Left renal pelvis (tissue), 4 donors: ENCODE measurements around the gene B3GALT2. TPM values are rescaled to one million over a fixed set of nuclear protein-coding genes. Genes with fewer than 3 reads are reported as not detected.

Experiments used
- DNase-seq, 4 donors: peaks; one replicate each; pipeline ENCODE4 v3.0.0-alpha.2; 2013; ENCODE audit warnings: low read depth in 4 of 4, low spot score in 3 of 4
- polyA plus RNA-seq, 4 donors: library from polyadenylated mRNA; unstranded; fragments of 120-200 nt; gene quantifications; one replicate each; pipeline ENCODE4 v1.2.1, GENCODE V29; 2013; ENCODE audit not compliant: insufficient read length in 4 of 4

B3GALT2 gene
- polyA plus RNA-seq, 4 donors, result 11.8 to 24.8 (median 14.9) TPM

DNA sequence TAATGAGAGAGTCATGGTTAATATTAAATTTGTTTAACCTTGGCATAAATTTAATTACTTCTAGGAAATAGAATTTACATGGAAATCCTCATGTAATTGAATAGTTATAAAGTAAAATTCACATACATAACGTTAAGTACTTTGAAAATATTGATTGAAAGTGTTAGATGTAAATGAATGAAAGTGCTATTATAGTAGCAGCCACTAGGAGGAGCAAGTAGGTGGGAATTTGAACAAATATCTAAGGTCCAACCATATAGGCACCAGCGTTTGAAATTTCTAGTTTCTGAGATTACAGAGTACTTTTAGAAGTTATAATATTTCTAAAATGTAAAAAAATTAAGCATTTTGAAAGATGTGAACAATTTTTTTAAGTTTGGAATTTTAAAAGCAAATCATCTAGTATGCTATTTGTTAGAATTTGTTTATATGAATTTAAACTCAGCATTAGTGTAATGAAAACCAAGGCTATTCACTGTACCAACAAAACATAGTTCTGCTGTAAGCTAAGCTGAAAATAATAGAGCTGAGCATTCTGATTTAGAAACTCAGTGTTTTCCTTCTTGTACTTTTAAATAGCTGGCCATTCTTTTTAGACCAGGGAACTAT lies 3.3 kb downstream of the B3GALT2 start:
- DNase-seq, result peak in 1 of 4 donors; percentile 47

DNA sequence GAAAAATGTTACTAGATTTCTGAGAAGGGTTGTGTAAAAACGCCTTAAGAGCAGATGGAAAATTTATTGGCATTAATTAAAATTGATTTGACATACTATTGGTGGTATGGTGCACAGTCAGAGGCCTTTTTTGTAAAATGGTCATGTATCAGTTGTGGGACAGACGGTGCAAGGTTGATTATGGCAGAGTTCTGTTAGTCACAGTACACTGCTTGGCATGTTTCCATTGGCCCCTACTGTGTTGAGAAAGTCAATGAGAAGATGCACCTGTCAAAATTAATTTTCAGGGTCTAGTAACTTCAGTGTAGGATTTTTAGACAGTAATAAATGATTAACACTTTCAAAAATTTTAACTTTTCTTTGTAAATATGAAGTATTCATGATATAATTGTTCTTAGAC lies 4.4 kb downstream of the B3GALT2 start:
- no peak for DNase-seq

DNA sequence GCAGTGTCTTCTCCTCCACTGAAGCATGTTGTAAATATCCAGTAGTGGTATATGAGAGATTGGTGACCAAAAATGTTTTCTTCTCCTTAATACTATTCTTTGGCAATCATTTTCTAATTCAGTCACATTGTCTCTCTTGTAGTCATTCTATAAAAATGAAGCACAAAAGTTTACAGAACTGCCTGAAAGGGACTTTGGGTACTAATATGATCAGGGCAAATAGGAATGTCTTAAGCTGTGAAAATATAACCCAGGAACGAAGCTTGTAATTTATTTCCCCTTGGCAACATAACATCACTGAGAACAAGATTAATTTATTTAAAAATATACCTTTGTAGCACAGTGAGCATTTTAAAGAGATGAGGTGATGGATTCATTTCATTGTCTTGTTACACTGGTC lies 4.9 kb downstream of the B3GALT2 start:
- DNase-seq, result no peak

DNA sequence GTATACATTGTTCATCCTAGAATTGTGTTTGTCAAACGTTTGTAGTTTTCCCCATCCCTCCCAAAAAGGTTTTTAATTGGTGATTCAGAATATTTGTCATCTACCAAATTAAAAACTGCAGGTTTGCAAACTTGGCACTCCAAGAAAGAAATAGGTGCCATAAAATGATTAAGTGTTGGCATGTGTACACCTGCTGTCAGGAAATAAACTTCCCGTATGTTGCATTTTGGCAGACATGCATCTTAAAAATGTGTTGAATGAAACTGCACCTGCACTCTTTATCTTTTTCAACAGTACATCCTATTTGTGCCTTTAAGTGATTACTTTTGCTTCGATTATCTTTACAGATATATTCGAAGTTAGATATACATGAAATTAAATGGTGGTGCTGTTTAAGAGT lies 7.3 kb downstream of the B3GALT2 start:
- no peak for DNase-seq

DNA sequence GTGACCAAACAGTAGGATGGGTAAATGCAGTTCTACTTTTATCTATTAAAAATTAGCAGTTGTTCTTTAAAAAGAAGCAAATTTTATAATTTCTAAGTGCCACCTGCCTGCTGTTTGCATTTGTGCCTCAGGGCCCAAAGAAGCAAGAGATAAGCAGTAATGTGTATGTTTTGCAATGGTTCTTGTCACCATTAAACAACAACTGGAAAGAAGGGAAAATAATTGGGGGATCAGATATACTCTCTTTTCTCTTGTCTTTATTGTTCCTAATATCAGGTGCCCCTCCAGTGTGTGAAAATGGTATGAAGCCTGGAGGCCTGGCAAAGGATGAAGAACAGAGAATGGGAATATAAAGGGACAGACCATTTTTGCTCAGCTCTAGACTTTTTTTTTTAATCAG lies 9.6 kb downstream of the B3GALT2 start:
- DNase-seq, result no peak

DNA sequence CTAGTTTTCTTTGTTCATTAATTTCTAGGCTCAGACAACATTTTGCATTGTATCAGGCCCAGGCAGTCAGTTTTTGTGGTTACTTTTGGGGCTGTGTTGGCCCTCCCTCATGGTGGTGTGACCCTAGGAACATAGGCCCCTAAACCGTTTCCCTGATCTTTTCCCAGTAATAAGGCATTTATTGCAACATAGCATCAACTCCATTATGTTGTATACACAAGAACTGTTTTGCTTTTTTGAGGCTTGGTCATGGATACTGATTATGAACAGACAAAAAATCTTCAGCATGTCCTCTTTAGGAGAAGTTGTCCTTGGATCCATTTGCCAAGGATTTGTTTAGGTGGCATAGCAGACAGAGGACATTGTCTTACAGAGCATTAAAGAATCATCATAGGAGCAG lies 10.3 kb downstream of the B3GALT2 start:
- no peak for DNase-seq

DNA sequence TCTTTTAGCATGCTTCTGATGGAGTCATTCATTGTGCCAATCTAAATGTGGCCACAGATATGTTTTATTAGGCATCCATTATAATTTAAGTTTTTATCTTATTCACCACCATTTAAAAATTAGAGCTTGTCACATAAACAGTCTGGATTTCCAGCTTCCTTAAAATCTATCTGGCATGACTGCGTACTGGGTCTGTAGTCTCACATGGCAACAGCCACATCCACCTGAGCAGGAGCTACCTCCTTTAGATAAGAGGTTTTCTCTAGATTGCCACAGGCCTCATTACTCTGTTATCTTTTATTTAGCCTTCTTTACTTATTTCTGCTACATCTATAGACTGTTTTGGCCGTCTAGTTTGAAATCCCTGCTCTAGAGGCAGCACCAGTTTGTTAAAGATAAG lies 29.1 kb downstream of the B3GALT2 start:
- DNase-seq, result no peak

DNA sequence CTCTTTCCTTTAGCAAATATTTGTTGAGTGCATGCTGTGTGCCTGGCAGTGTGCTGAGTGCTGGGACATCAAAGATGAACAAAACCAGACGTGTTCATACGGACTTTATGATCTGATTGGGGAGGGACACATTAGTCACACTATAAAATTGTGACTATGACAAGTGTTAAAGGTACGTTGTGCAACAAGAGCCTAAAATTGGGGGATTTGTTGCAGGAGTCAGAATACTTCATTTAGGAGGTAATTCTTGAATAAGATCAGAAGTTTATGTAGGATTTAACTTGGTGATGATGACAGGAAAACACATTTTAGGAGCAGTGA lies 29.6 kb downstream of the B3GALT2 start:
- DNase-seq, result no peak

DNA sequence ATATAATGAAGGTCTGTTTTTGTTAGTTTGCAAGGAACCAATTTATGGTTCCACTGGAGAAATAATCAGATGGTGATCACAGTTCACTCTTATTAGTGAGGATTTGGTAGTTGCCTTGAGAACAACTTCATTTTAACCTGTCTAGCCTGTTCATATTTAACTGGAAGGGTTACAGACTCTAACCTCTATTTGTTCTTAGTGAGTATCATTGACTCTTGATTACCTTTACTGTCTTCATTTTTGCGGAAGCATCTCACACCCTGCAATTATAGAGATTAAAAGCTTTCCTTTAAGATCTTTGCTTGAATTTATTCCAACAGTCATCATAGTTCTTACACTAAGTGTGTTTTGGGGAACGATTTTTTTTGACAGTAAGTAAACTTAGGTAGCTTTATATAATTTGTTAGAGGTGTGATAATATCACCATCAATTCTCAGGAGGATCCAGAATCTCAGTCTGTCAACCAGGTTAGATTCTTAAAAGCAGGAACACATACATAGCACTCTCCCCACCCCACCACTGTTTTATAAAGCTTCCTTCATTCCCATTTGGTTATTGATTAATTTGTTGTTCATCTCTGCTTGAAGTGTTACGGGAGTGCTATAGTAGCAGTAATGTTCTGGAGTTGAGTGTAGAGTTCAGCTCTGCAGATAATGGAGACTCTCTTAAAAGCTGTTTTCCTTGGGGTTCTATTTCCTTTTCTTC lies 30.1 kb downstream of the B3GALT2 start:
- no peak for DNase-seq

DNA sequence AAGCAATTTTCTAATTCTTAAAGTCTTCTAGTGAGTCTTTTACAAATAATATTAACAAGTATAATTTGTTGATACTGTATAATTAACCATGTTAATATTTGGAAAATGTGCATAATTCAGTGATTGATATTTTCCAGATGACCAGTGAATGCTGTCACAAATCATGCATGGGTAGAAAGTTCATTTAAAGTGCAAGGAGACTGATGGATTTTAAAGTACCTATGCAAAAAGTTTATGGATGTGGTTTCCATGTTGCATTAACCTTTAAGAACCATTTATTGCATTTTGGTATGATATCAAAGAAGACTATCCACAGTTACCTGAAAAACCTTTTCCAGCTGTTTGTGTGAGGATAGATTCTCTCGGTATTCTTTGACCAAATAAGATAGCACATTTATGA lies 41.4 kb downstream of the B3GALT2 start:
- DNase-seq, result no peak

DNA sequence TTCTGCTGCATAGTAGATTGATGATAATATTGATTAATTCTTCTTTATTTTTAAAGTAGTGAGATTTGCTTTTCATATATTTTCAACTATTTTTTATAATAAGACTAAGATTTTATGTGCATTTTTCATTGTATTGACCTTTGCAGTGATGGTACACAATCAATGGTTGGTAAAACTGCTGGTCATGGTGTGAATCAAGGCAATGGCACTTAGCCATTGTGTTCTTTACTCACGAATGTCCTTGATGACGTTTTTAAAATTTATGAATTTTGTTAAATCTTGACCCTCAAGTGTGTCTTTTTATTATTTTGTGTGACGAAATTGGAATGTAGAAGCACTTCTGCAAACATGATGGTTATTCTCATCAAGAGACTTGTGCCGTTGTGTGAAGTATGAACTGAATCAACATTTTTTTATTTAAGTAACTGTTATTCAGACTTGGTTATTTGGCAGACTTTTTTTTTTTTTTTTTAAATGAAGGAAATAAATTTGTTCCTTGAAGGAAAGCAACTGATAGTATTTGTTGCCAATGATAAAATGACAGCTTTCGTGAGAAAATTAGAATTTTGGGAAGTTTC lies 42.0 kb downstream of the B3GALT2 start:
- DNase-seq, result no peak

DNA sequence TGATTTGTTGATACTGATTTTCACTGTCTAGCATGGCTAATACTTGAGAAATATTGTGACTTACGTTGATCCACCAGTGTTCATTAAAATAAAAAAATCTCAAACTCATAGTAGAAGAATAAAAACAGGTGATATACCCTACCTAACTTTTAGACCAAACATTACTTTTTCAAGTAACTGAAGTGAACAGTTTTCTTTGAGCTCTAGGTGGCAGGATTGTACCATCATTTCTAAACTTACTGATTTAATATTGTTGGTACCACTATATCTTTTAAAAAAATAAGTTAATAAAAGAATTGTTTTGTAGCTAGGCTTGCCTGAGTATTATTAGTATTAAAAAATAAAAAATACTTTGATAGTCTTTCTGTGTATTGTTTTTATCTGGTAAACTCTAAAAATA lies 43.1 kb downstream of the B3GALT2 start:
- no peak for DNase-seq

DNA sequence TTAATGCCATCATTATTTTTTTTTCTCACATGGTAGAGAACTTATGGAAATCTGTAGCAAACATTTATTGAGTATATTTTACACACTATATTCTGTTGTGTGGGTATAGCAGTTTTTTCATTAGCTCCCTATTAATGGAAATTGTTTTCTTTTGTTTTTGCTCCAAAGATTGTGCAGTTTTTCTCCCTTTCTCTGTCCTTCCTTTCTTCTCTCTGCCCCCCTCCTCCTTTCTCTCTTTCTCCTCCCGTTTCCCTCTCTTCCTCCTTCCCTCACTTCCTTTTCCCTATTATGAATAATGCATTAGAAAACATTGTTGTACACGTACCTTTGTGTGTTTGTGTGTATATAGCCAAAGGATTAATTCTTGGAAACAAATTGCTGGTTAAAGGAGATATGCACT lies 44.0 kb downstream of the B3GALT2 start:
- no peak for DNase-seq

DNA sequence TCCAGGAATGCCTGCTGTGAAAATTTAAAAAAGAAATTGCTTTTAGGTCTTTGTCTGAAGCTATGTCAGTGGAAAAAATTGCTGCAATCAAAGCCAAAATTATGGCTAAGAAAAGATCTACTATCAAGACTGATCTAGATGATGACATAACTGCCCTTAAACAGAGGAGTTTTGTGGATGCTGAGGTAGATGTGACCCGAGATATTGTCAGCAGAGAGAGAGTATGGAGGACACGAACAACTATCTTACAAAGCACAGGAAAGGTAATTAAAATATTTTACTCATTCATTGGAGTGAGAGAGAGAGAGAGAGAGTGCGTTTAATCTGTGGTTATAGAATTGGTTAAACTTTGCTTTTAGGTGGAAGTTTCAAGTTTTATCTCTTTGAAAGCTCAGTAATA lies 44.6 kb downstream of the B3GALT2 start:
- DNase-seq, result no peak

DNA sequence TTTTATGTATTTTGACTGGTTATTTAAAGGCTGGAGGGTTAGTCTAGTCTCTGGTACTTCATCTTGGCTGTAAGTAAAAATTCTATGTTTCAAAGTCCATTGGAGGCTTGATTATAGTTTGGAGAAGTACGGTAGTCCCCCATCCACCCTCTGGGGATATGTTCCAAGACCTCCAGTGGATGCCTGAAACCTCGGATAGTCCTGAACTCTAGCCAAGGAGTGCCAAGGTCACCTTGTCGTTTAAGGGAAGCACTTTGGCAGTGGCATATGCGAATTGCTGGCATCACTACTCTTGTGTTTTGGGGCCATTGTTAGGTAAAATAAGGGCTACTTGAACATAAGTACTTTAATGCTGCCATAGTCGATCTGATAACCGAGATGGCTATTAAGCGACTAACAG lies 46.2 kb downstream of the B3GALT2 start:
- DNase-seq, result no peak

DNA sequence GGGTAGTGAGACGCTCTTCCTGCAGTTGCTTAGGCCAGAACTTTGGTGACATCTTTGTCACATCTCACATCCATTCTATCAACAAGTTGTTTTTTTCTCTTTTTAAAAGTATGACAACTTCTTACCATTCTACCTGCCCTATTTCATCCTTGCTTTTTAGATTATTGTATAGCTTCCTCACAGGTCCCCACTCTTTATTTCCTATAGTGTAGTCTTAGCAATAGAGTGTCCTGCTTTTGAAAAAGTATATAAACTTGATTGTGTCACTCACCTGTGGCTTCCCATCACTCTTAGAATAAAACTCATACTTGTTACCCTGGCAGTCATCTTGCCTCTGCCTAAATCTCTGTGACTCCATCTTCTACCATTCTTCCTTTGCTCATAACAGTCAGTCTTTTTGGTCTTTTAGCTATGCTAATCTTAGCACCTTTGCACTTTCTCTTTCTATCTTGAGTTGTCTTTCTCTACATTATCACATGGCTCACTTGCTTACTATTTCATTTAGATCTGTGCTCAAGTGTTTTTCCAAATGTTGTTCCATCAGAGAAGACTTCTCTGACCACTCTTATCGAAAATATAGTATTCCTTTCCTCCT lies 55.0 kb downstream of the B3GALT2 start:
- no peak for DNase-seq

Other genes starting within 250 kb of the B3GALT2 start
- gene UCHL5, start 127.3 kb downstream of the B3GALT2 start, polyA plus RNA-seq, result 10 to 100 TPM; 36.6 to 57.1 (median 44.2) TPM
- gene RO60, start 127.0 kb downstream of the B3GALT2 start, polyA plus RNA-seq, result 10 to 100 TPM; 34.2 to 46.2 (median 44.7) TPM
- gene GLRX2, start 81.2 kb downstream of the B3GALT2 start, polyA plus RNA-seq, result 10 to 100 TPM in 3 of 4 donors, 1 to 10 TPM in 1; 9.7 to 16.6 (median 13.3) TPM
- gene CDC73, start 64.6 kb downstream of the B3GALT2 start, polyA plus RNA-seq, result 10 to 100 TPM; 42.0 to 55.2 (median 46.1) TPM